GM12878 (cell line): ENCODE data around the gene CSF1R. TPM values are rescaled to one million over a fixed set of nuclear protein-coding genes. Genes with fewer than 3 reads are reported as not detected.

Experiments used
- ATAC-seq: fragments of 200-7000 bp; cut with Tn5 transposase; 3 replicates; pipeline ENCODE4 v1.9.1; 2020; ENCODE audit warnings: mild to moderate bottlenecking, moderate library complexity
- BruUV-seq: library from RNA; stranded (reverse); fragments of 400-500 nt; replicated peaks from 2 replicates; lab custom pipeline; 2021; lab: Mats Ljungman, UMichigan
- CTCF ChIA-PET: fragments of 300-600 bp; sonication (Branson Sonifier 250); formaldehyde crosslinking; extraction: SDS; loops from one replicate; lab custom pipeline; 2021; ENCODE audit warnings: inconsistent platforms; lab: Yijun Ruan, JAX
- POLR2A ChIA-PET: fragments of 350-600 bp; formaldehyde crosslinking; extraction: SDS; loops from one replicate; lab custom pipeline; 2021; ENCODE audit warnings: inconsistent platforms; lab: Charles Lee
- RAD21 ChIA-PET: fragments of 300-600 bp; sonication (Branson Sonifier 250); formaldehyde crosslinking; loops from one replicate; lab custom pipeline; 2023; ENCODE audit warnings: antibody characterized with exemption; ENCODE audit not compliant: unreplicated experiment; lab: Charles Lee
- SMC1A ChIA-PET: fragments of 300-600 bp; sonication (Branson Sonifier 250); formaldehyde crosslinking; loops from one replicate; lab custom pipeline; 2023; ENCODE audit not compliant: unreplicated experiment, uncharacterized antibody; lab: Charles Lee
- DNase-seq: peaks from one replicate; pipeline ENCODE4 v3.0.0-alpha.2; 2011; ENCODE audit warnings: low read depth, low spot score
- FAIRE-seq: peaks from 3 replicates; lab custom pipeline; 2011; peaks lifted over from hg19 to GRCh38; lab: Jason Lieb, UNC
- H2AFZ ChIP-seq: 2 replicates; pipeline ENCODE4 v1.6.0; 2011; ENCODE audit warnings: low read depth, low read length, control low read depth; ENCODE audit not compliant: control insufficient read depth
- H3K27ac ChIP-seq: 2 replicates; pipeline ENCODE4 v1.5.1; 2011; ENCODE audit warnings: control low read depth; ENCODE audit not compliant: control insufficient read depth, insufficient read depth
- H3K27me3 ChIP-seq, 2 experiments: replicated peaks in 1 of 2; 2 replicates each; pipeline versions ENCODE4 v1.6.0 to v1.6.1; 2011; ENCODE audit warnings: low read length in 1 of 2; ENCODE audit not compliant: control insufficient read depth in 2 of 2, insufficient read depth in 2 of 2
- H3K36me3 ChIP-seq, 2 experiments: 2 replicates each; pipeline ENCODE4 v1.5.1; 2011; ENCODE audit warnings: low read length in 1 of 2; ENCODE audit not compliant: control insufficient read depth in 2 of 2, insufficient read depth in 2 of 2
- H3K4me1 ChIP-seq: 2 replicates; pipeline ENCODE4 v1.6.1; 2011; ENCODE audit warnings: mild to moderate bottlenecking, low read length, moderate library complexity, mixed read lengths; ENCODE audit not compliant: control insufficient read depth, insufficient read depth
- H3K4me2 ChIP-seq: 2 replicates; pipeline ENCODE4 v1.6.0; 2011; ENCODE audit warnings: control low read depth; ENCODE audit not compliant: control insufficient read depth, insufficient read depth
- H3K4me3 ChIP-seq: fragments of 200-600 bp; sonication (generic); 2 replicates; pipeline ENCODE4 v1.5.1; 2016
- H3K79me2 ChIP-seq: 2 replicates; pipeline ENCODE4 v1.6.0; 2011; ENCODE audit warnings: low read length; ENCODE audit not compliant: control insufficient read depth, insufficient read depth
- H3K9ac ChIP-seq: 2 replicates; pipeline ENCODE4 v1.8.0; 2011; ENCODE audit warnings: low read length, control low read depth, mixed read lengths; ENCODE audit not compliant: control insufficient read depth, insufficient read depth
- H3K9me3 ChIP-seq: replicated peaks from 3 replicates; pipeline ENCODE4 v1.5.1; 2011; ENCODE audit warnings: mild to moderate bottlenecking, low read length; ENCODE audit not compliant: control insufficient read depth, insufficient read depth
- H4K20me1 ChIP-seq: 2 replicates; pipeline ENCODE4 v1.6.0; 2011; ENCODE audit not compliant: control insufficient read depth, insufficient read depth
- BCL3 ChIP-seq: IDR thresholded peaks from 2 replicates; pipeline ENCODE4 v1.6.1; 2011; ENCODE audit warnings: borderline replicate concordance, low read depth, mild to moderate bottlenecking, moderate library complexity, low read length; ENCODE audit not compliant: insufficient read depth, poor library complexity, severe bottlenecking
- CEBPB ChIP-seq, 2 experiments: fragments of 150-350 bp in 1 of 2; IDR thresholded peaks; 2 replicates each; pipeline ENCODE4 v1.6.1; 2012 to 2014; ENCODE audit warnings: low read depth in 2 of 2, low read length in 2 of 2, borderline replicate concordance in 1 of 2, inconsistent platforms in 1 of 2
- CHD2 ChIP-seq: IDR thresholded peaks from 2 replicates; pipeline ENCODE4 v1.6.1; 2011; ENCODE audit warnings: low read depth, low read length, improper control_type of control experiment, borderline replicate concordance
- FOXK2 ChIP-seq: fragments of 450-650 bp; IDR thresholded peaks from 2 replicates; pipeline ENCODE4 v1.6.1; 2017; ENCODE audit warnings: mild to moderate bottlenecking, moderate library complexity
- FOXM1 ChIP-seq: IDR thresholded peaks from 2 replicates; pipeline ENCODE4 v1.6.1; 2012; ENCODE audit warnings: low read depth, mild to moderate bottlenecking, inconsistent platforms, low read length, moderate library complexity
- HDAC6 ChIP-seq: fragments of 200-600 bp; sonication (generic); IDR thresholded peaks from one replicate; pipeline ENCODE4 v1.8.0; 2017; ENCODE audit warnings: antibody characterized with exemption; ENCODE audit not compliant: unreplicated experiment
- JUNB ChIP-seq: IDR thresholded peaks from 2 replicates; pipeline ENCODE4 v1.6.1; 2016; ENCODE audit warnings: antibody characterized with exemption, mild to moderate bottlenecking
- KDM1A ChIP-seq: fragments of 200-600 bp; sonication (generic); IDR thresholded peaks from 2 replicates; pipeline ENCODE4 v1.6.1; 2016; ENCODE audit warnings: borderline replicate concordance
- MEF2B ChIP-seq: fragments of 450-650 bp; IDR thresholded peaks from 2 replicates; pipeline ENCODE4 v1.6.1; 2018; ENCODE audit warnings: mild to moderate bottlenecking, moderate library complexity; ENCODE audit not compliant: partially characterized antibody, poor library complexity, severe bottlenecking
- NBN ChIP-seq: fragments of 450-650 bp; IDR thresholded peaks from 2 replicates; pipeline ENCODE4 v1.6.1; 2016
- NFYA ChIP-seq: IDR thresholded peaks from 2 replicates; pipeline ENCODE4 v1.6.1; 2011; ENCODE audit warnings: low read depth, mild to moderate bottlenecking, low read length, improper control_type of control experiment, borderline replicate concordance
- NRF1 ChIP-seq: conservative IDR thresholded peaks from 2 replicates; pipeline ENCODE4 v1.6.1; 2011; ENCODE audit warnings: mild to moderate bottlenecking, low read depth, low read length, improper control_type of control experiment
- SMAD5 ChIP-seq: IDR thresholded peaks from 2 replicates; pipeline ENCODE4 v1.6.1; 2016; ENCODE audit warnings: antibody characterized with exemption, low read depth
- YY1 ChIP-seq: IDR thresholded peaks from 2 replicates; pipeline ENCODE4 v1.6.1; 2011; ENCODE audit warnings: low read depth, mild to moderate bottlenecking, low read length
- WGBS: methylation state at CpG from one replicate; pipeline ENCODE4 v1.1.6; 2016; ENCODE audit warnings: low lambda C conversion rate; ENCODE audit not compliant: insufficient replicate concordance, insufficient coverage; ENCODE audit errors: missing lambda C conversion rate; 5-methylcytosine and 5-hydroxymethylcytosine counted together
- in situ Hi-C: fragments of 300-500 bp; cut with MboI; formaldehyde crosslinking; loops from 9 replicates; pipeline ENCODE4 v1.14.3; 2018; ENCODE audit warnings: mixed read lengths
- intact Hi-C: fragments of 100-400 bp; cut with micrococcal nuclease; formaldehyde crosslinking; loops from one replicate; pipeline ENCODE4 v1.14.2; 2022; ENCODE audit not compliant: unreplicated experiment
- polyA plus RNA-seq, 11 experiments: library from polyadenylated mRNA; depleted of rRNA in 4 of 11; unstranded in 6 of 11; stranded (reverse) in 5 of 11; fragments of >200 nt; fragmentation: Nextera tagmentation in 4 of 11; fragmentation: Illumina TruSeq in 1 of 11; extraction: Ambion mirVana in 4 of 11; extraction: Trizol in 1 of 11; gene quantifications; 1 replicate in 1 of 11; 2 replicates in 10 of 11; pipeline versions ENCODE4 v1.2.1 to v1.2.3, GENCODE V29; 2011 to 2016; ENCODE audit warnings: inconsistent platforms in 2 of 11, missing spikeins in 2 of 11, low read depth in 1 of 11
- total RNA-seq, 4 experiments: library from RNA; depleted of rRNA in 3 of 4; stranded (reverse); fragments of >200 nt in 3 of 4; fragmentation: Illumina TruSeq in 1 of 4; extraction: Trizol in 1 of 4; gene quantifications; 2 replicates each; pipeline versions ENCODE4 v1.2.1 to v1.2.3, GENCODE V29; 2013 to 2021
- TF ChIP-seq, protein P1 (sequence below): fragments of 450-650 bp; formaldehyde crosslinking; IDR thresholded peaks from 2 replicates; pipeline ENCODE4 v1.4.0; 2020; ENCODE audit warnings: mild to moderate bottlenecking, moderate library complexity
- TF ChIP-seq, protein P2 (sequence below): IDR thresholded peaks from 2 replicates; pipeline ENCODE4 v1.6.1; 2012; ENCODE audit warnings: low read depth, low read length, improper control_type of control experiment
- TF ChIP-seq, protein P3 (sequence below): IDR thresholded peaks from 2 replicates; pipeline ENCODE4 v1.6.1; 2012; ENCODE audit warnings: low read depth, low read length, improper control_type of control experiment

The CSF1R gene
- total and polyA plus RNA-seq, 10 of the 15 experiments (the other 5 are each of a cell fraction or from before 2014, with no cell fraction given), result 0.35 to 3.6 (median 1.2) TPM

GRCh38 chr5:150065886-150066285 lies 20.5 kb downstream of the CSF1R start (continued):
- TF ChIP-seq, protein P1, sequence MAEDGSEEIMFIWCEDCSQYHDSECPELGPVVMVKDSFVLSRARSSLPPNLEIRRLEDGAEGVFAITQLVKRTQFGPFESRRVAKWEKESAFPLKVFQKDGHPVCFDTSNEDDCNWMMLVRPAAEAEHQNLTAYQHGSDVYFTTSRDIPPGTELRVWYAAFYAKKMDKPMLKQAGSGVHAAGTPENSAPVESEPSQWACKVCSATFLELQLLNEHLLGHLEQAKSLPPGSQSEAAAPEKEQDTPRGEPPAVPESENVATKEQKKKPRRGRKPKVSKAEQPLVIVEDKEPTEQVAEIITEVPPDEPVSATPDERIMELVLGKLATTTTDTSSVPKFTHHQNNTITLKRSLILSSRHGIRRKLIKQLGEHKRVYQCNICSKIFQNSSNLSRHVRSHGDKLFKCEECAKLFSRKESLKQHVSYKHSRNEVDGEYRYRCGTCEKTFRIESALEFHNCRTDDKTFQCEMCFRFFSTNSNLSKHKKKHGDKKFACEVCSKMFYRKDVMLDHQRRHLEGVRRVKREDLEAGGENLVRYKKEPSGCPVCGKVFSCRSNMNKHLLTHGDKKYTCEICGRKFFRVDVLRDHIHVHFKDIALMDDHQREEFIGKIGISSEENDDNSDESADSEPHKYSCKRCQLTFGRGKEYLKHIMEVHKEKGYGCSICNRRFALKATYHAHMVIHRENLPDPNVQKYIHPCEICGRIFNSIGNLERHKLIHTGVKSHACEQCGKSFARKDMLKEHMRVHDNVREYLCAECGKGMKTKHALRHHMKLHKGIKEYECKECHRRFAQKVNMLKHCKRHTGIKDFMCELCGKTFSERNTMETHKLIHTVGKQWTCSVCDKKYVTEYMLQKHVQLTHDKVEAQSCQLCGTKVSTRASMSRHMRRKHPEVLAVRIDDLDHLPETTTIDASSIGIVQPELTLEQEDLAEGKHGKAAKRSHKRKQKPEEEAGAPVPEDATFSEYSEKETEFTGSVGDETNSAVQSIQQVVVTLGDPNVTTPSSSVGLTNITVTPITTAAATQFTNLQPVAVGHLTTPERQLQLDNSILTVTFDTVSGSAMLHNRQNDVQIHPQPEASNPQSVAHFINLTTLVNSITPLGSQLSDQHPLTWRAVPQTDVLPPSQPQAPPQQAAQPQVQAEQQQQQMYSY, result no peak
- no peak for TF ChIP-seq NBN
- no peak for TF ChIP-seq FOXK2

GRCh38 chr5:150065346-150065745 lies 21.0 kb downstream of the CSF1R start:
- ATAC-seq (no peak), DNase-seq (no peak), FAIRE-seq (no peak)
- Histone ChIP-seq H4K20me1 (no peaks in the 10 kb centered on the region), H3K4me3 (no peak overlapping the region), H3K4me1 (no peaks in the 10 kb centered on the region), H3K36me3 (no peaks in the 10 kb centered on the region), H3K9ac (no peak overlapping the region), H3K9me3 (no peaks in the 10 kb centered on the region), H3K79me2 (no peaks in the 10 kb centered on the region), H3K4me2 (no peak overlapping the region), H3K27ac (no peak overlapping the region), H3K27me3 (no peaks in the 10 kb centered on the region; a peak in 1 of 4 replicates), H2AFZ (no peak overlapping the region)
- CTCF ChIA-PET, result interaction anchor here (1.1 to 3.0 kb wide), 2 partner anchors 10 to 57 kb away, joined by 3 to 12 read pairs; no protein-coding TSS in a partner anchor
- in situ Hi-C loops, result no loop called here
- SMC1A ChIA-PET, result interaction anchor here (1.1 to 1.6 kb wide), 2 partner anchors 15 to 30 kb away, joined by 3 to 4 read pairs; no protein-coding TSS in a partner anchor
- WGBS, result 45% methylated on average over 6 of the region's 6 CpGs
- intact Hi-C loops, result no loop called here
- TF ChIP-seq NRF1, result no peak
- no peak for TF ChIP-seq BCL3
- no peak for TF ChIP-seq CHD2
- TF ChIP-seq CEBPB (IDR thresholded peaks at IDR 0.05; ENCODE audit: borderline replicate concordance in 1 of 2, low read depth in 2 of 2, low read length in 2 of 2), result no peak
- no peak for TF ChIP-seq NFYA
- TF ChIP-seq KDM1A, result no peak
- TF ChIP-seq SMAD5, result no peak
- TF ChIP-seq MEF2B, result no peak
- TF ChIP-seq, protein P2, sequence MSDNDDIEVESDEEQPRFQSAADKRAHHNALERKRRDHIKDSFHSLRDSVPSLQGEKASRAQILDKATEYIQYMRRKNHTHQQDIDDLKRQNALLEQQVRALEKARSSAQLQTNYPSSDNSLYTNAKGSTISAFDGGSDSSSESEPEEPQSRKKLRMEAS, result no peak
- no peak for TF ChIP-seq HDAC6
- TF ChIP-seq YY1, result no peak
- TF ChIP-seq FOXM1, result no peak
- TF ChIP-seq, protein P3, sequence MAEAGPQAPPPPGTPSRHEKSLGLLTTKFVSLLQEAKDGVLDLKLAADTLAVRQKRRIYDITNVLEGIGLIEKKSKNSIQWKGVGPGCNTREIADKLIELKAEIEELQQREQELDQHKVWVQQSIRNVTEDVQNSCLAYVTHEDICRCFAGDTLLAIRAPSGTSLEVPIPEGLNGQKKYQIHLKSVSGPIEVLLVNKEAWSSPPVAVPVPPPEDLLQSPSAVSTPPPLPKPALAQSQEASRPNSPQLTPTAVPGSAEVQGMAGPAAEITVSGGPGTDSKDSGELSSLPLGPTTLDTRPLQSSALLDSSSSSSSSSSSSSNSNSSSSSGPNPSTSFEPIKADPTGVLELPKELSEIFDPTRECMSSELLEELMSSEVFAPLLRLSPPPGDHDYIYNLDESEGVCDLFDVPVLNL, result no peak
- TF ChIP-seq JUNB, result no peak
- POLR2A ChIA-PET, result no interaction called here
- RAD21 ChIA-PET, result interaction anchor here (0.9 kb wide), 1 partner anchor 10 kb away, joined by 3 read pairs; no protein-coding TSS in a partner anchor
- BruUV-seq, result no TSS peak
